GM19372 (cell line): Measurements from ENCODE around the gene UBE3B.
"Not testable (repeated sequence)": the region's sequence is repeated elsewhere in the genome, so short reads cannot be mapped to it uniquely, and the experiment has no call there.

ENCODE experiments used
- ATAC-seq: cut with Tn5 transposase; IDR thresholded peaks from one replicate; pipeline ENCODE4 v1.9.1; 2021; ENCODE audit warnings: mild to moderate bottlenecking, low read depth, moderate library complexity; ENCODE audit not compliant: unreplicated experiment

The UBE3B gene

DNA sequence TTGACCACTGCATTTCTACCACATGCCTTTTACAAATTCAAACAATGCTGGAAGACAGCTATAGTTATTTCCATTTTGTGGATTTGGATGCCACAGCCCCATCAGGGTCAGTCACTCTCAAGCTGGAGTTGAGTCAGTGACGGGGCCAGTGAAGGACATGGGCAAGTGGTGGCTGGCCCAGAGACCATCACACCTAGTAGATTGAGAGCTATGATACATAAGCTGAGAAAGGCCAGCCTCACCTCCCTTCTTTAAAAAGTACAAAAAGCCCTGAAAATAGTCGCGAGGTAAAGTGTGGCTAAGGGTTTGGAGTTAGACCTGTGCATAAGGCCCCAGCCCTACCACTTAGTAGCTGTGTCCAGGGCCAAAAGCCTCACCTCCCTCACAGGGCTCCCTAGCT is 4.4 kb upstream of the UBE3B start:
- no peak for ATAC-seq

DNA sequence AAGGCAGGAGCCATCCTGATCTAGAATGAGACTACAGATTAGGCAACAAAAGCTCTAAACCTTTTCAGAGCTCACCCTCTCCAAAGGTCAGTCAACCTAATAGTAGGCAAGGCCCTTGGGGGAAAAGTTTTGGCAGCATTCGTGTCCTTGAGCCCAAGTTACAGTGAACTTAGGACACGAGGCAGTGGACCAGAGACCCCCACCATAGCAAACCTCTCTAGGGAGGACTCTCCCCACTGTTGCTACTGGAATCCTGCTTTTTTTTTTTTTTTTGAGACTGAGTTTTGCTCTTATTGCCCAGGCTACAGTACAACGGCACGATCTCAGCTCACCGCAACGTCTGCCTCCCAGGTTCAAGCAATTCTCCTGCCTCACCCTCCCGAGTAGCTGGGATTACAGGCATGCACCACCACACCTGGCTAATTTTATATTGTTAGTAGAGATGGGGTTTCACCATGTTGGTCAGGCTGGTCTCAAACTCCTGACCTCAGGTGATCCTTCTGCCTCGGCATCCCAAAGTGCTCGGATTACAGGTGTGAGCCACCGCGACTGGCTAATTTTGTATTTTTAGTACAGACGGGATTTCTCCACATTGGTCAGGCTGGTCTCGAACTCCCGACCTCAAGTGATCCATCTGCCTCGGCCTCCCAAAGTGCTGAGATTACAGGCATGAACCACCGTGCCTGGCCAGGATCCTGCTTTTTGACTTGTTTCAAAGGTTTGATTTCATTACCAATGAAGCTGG is 3.7 kb upstream of the UBE3B start:
- ATAC-seq = not testable (repeated sequence)

DNA sequence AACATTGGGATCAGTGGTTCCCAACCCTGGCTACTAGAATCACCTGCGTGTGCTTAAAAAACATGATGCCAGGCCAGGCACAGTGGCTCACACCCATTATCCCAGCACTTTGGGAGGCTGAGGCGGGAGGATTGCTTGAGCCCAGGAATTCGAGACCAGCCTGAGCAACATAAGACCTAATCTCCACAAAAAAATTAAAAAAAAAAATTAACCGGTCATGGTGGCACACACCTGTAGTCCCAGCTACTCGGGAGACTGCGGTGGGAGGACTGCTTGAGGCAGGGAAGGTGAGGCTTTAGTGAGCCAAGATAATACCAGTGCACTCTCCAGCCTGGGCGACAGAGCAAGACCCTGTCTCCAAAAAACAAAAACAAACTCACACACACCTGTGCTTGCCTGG is 2.3 kb upstream of the UBE3B start:
- ATAC-seq = no peak

DNA sequence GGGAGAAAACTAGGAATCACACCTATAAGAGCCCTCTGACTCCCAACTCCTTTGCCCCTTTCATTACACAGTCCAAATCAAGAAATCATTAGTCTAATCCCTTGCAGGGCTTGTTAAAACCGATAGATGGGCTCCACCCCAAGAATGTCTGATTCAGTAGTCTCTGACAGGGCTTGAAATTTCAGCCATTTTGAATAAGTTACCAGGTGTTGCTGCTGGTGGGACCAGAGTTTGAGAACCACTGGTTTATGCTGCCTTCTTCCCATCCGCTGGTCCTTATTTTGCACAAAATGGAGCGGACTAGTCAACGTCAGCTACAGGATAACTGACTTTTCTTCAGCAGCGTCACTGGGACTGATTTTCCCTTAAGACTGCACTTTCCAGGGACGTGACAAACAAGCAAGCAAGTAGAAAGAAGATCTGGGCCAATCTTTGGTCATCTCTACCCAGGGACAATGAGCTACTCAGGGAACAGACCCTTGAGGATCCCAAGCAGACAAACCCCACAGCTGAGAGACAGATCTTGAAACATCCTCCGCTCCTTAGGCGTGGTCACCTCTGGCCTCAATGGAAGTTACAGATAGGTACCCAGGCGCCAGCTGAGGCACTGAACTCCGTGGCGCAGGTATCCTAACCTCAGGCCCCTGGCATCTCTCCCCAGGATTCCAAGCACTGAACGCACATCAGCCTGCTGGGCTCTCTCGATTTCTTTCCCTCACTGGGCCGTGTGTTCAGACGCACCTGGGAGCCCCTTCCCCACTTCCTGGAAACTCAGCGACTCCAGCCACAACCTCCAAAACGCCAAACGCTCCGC is 1.2 kb upstream of the UBE3B start:
- no peak for ATAC-seq

DNA sequence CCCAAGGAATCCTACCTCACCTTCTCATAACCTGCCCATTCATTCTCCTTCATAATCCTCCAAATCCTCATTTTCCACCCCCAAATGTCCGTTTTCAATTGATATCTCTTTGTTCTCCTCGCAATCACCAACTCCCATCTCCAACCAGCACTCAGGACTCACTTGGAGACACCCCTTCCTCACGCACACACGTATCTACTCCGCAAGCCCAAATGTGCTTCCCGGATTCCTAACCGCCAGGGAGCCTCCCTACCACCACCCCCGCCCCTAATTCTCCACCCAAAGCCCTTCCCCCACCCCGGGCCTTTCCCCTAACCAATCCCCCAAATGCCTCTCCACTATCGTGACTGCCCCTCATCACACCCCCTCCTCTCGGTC is 638 bp upstream of the UBE3B start:
- no peak for ATAC-seq

DNA sequence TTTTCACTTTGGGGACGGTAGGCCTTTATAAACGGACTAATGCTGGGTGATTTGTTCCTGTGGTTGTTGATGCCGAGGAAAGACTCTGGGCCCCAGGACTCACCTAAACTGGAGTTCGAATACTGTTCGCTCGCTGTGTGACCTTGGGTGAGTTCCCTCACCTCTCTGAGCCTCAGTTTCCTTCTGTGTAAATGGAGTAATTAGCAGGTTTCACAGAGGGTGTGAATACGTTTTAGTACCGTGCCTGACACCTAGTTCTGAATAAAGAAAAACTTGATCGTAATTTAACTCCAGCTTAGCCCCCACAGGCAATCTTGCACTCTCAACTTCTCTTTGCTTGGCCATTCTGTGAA is 505 bp downstream of the UBE3B start:
- ATAC-seq = no peak

DNA sequence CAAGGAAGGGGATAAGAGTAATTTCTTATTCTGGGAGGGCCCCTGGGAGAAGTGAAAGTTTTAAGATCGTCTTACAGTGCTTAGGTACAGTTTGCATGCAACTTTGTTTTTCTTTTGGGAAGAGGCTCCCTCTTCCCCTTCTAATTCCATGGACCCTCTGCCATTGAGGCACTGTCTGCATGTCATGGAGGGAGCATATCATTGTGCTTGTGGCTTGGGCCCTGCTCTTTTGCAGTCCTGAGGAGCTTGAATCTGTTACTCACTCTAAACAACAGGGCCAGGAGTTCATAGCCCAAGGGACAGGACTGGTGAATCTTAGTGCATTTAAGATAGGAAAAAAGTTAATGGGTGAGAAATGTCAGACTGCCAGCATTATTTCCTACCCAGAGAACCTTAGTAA is 2.3 kb downstream of the UBE3B start:
- no peak for ATAC-seq

- no peak for ATAC-seq
Measured at GRCh38 chr12:109480356-109480755, 2.9 kb downstream of the UBE3B start.

GRCh38 chr12:109481863-109482262 is 4.4 kb downstream of the UBE3B start:
- no peak for ATAC-seq

DNA sequence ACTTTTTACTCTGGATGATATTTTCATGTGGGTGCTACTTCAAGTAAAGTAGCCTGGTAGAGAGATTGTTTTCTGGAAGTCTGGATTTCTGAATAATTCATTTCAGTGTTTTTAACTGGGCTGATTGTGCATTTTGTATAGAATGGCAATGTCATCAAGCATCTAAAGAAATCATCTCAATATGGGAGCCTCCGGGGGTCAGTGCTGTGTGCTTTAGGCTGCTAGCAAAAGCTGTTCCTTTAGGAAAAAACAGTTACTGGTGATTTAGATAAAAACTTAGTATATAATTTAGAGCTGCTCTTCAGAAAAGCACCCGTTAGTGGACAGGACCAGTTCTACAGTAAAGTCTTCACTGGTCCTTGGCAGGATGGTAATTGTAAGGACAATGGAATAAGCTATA is 5.1 kb downstream of the UBE3B start:
- no peak for ATAC-seq

- no peak for ATAC-seq
Measured at GRCh38 chr12:109482894-109483293, 5.5 kb downstream of the UBE3B start.

DNA sequence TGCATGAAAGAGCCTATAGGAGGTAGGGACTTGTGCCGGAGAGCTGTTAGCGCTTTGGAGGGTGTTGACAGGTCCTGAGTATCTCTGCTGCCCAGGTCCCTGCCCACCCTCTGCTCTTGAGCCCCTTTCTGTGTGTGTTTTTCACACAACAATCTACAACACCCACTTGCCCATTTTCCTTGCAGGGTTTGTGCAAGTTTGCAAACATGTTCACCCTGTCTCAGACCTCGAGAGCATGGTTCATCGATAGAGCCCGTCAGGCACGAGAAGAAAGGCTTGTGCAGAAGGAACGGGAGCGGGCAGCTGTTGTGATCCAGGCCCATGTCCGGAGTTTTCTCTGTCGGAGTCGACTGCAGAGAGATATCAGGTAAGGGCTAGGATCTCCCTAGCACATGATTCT is 5.9 kb downstream of the UBE3B start:
- no peak for ATAC-seq

DNA sequence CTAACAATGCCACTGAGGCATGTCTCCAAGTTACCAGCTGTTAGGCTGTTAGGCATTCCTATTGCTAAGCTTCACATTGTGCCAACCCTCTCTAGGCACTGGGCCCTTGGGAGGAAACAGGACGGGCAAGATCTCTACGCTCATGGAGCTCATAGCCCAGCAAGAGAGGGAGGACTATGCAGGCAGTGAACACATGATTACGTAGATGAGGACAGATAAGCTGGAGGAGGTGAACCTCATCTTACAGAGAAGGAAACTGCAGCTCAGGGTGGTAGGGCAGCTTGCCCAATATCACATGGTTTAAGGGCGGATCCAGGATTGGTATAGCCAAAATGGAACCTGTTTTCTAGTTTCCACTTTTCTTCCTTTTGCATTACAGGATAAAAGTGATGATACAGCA is 7.8 kb downstream of the UBE3B start:
- no peak for ATAC-seq

- ATAC-seq = no peak
Measured at GRCh38 chr12:109487181-109488050, 10.0 kb downstream of the UBE3B start.

DNA sequence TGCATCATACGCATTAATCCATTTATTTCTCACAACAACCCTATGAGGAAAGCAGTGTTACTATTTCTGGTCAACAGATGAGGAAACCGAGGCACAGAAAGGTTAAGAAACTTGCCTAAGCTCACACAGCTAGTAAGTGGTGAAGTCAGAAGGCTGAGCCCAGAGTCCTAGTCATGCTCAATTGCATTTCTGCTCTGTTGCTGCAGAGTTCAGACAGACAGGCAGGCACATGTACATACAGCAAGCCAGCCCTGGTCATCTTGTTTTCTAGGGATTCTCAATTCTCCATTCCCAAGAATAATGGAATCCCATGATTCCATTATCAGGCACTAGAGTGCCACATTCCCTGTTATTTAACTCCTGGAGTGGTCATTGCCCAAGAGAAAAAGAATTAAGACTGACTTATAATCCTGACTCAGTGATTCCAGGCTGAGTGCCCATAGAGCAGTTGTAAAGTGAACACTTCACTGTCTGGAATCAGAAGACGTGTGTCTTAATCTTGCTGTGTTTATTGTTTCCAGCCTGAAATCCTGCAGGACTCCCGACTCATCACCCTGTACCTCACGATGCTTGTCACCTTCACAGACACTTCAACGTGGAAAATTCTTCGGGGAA is 10.7 kb downstream of the UBE3B start:
- ATAC-seq = no peak

- no peak for ATAC-seq
Measured at GRCh38 chr12:109489016-109489954, 11.9 kb downstream of the UBE3B start.

DNA sequence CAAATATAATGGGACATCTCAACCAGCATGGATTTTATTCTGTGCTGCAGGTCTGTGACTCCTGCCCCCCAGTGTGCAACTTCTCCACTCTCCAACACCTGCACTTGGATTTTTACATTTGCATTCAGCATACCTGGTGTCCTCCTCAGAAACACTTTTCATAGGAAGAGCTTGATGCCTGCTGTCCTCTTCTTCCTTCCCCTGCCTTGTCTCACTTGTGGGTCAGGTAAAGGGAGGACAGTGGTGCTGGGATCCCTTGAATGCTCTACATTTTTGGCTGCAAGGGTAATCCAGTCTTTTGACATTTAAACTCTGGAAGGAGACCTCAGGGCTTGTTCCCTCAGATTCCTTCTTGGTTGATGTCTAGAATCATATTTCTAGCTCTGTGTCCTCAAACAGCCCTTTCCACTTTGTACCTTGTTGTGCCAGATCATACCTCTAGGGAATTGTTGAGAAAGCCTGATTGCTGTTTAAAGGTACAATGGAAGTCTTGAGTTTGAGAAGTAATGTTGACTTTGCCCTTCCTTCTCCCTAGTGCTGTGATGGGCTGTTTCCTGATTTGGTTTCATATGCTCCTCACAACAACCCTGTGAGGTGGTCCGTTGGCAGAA is 12.6 kb downstream of the UBE3B start:
- ATAC-seq = no peak

GRCh38 chr12:109491671-109492070 is 14.2 kb downstream of the UBE3B start:
- no peak for ATAC-seq

DNA sequence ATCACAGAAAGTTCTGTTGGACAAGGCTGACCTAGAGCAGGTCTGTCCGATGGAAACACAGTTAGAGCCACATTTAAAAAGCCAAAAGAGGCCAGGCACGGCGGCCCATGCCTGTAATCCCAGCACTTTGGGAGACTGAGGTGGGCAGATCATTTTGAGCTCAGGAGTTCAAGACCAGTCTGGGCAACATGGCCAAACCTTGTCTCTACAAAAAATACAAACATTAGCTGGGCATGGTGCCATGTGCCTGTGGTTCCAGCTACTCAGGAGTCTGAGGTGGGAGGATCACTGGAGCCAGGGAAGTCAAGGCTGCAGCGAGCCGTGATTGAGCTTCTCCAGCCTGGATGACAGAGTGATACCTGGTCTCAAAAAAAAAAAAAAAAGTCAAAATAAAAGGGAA is 14.9 kb downstream of the UBE3B start:
- no peak for ATAC-seq
